Myocyte (in vitro differentiated cells): Measurements from ENCODE around the gene ALDOB. TPM values are rescaled to one million over a fixed set of nuclear protein-coding genes. Genes with fewer than 3 reads are reported as not detected.

Experiments used
- DNase-seq: peaks from one replicate; pipeline ENCODE4 v3.0.0-alpha.2; 2012; ENCODE audit warnings: low read depth
- polyA plus RNA-seq: library from polyadenylated mRNA; unstranded; fragments of >200 nt; gene quantifications from one replicate; pipeline ENCODE4 v1.2.1, GENCODE V29; 2012; ENCODE audit warnings: missing spikeins
- total RNA-seq: library from RNA; depleted of rRNA; stranded (reverse); fragments of >200 nt; gene quantifications from 2 replicates; pipeline ENCODE4 v1.2.3, GENCODE V29; 2014

Gene ALDOB
- total RNA-seq: not detected in 2 replicates
- polyA plus RNA-seq: 0.13 TPM

GRCh38 chr9:101435601-101436079 lies at the start of gene ALDOB:
Gene ALDOB, minus strand, starts transcription at chr9:101435774. Its CDS starts 4,887 bp downstream, at chr9:101430887.
- no peak for DNase-seq

GRCh38 chr9:101484046-101484445 lies 48.5 kb upstream of the ALDOB start:
- no peak for DNase-seq

GRCh38 chr9:101481261-101481660 lies 45.7 kb upstream of the ALDOB start:
- DNase-seq: no peak

- no peak for DNase-seq
Measured at GRCh38 chr9:101480386-101480785, 44.8 kb upstream of the ALDOB start.

- DNase-seq: no peak
Measured at GRCh38 chr9:101479338-101480030, 43.9 kb upstream of the ALDOB start.

- DNase-seq: no peak
Measured at GRCh38 chr9:101478906-101479305, 43.3 kb upstream of the ALDOB start.

GRCh38 chr9:101478444-101478843 lies 42.9 kb upstream of the ALDOB start:
- no peak for DNase-seq

GRCh38 chr9:101477736-101478135 lies 42.2 kb upstream of the ALDOB start:
- DNase-seq: peak; percentile 22

GRCh38 chr9:101477214-101477613 lies 41.6 kb upstream of the ALDOB start:
- DNase-seq: no peak

- DNase-seq: no peak
Measured at GRCh38 chr9:101476576-101477208, 41.1 kb upstream of the ALDOB start.

- DNase-seq: no peak
Measured at GRCh38 chr9:101472891-101473290, 37.3 kb upstream of the ALDOB start.

- DNase-seq: no peak
Measured at GRCh38 chr9:101470929-101471328, 35.4 kb upstream of the ALDOB start.

GRCh38 chr9:101470021-101470420 lies 34.4 kb upstream of the ALDOB start:
- DNase-seq: no peak

- DNase-seq: peak; percentile 57
Measured at GRCh38 chr9:101469026-101469425, 33.5 kb upstream of the ALDOB start.

GRCh38 chr9:101468116-101468515 lies 32.5 kb upstream of the ALDOB start:
- no peak for DNase-seq

GRCh38 chr9:101467690-101468089 lies 32.1 kb upstream of the ALDOB start:
- no peak for DNase-seq

GRCh38 chr9:101466863-101467262 lies 31.3 kb upstream of the ALDOB start:
- DNase-seq: no peak

- DNase-seq: peak; percentile 68
Measured at GRCh38 chr9:101465326-101465915, 29.8 kb upstream of the ALDOB start.

GRCh38 chr9:101463397-101463796 lies 27.8 kb upstream of the ALDOB start:
- DNase-seq: no peak

GRCh38 chr9:101462558-101462957 lies 27.0 kb upstream of the ALDOB start:
- no peak for DNase-seq

GRCh38 chr9:101460965-101461364 lies 25.4 kb upstream of the ALDOB start:
- DNase-seq: no peak

GRCh38 chr9:101458963-101459631 lies 23.5 kb upstream of the ALDOB start:
- peak; percentile 83 for DNase-seq
